Colon (tissue), 2 donors: ENCODE data around the gene VAC14.

Experiments used
- FAIRE-seq: peaks from 2 replicates; lab custom pipeline; 2012; peaks lifted over from hg19 to GRCh38; lab: Jason Lieb, UNC
- donor health status: control.
- donor health status: control.

The VAC14 gene

GRCh38 chr16:70760221-70760620 lies 40.7 kb downstream of the VAC14 start:
- no peak for FAIRE-seq

GRCh38 chr16:70759666-70760065 lies 41.3 kb downstream of the VAC14 start:
- FAIRE-seq: no peak

GRCh38 chr16:70758786-70759185 lies 42.2 kb downstream of the VAC14 start:
- FAIRE-seq: no peak

GRCh38 chr16:70757183-70757582 lies 43.8 kb downstream of the VAC14 start:
- FAIRE-seq: no peak

GRCh38 chr16:70756071-70756470 lies 44.9 kb downstream of the VAC14 start:
- no peak for FAIRE-seq

- no peak for FAIRE-seq
Observed at GRCh38 chr16:70754851-70755600, 45.9 kb downstream of the VAC14 start.

- no peak for FAIRE-seq
Observed at GRCh38 chr16:70754371-70754770, 46.6 kb downstream of the VAC14 start.

- no peak for FAIRE-seq
Observed at GRCh38 chr16:70753694-70754325, 47.1 kb downstream of the VAC14 start.

- no peak for FAIRE-seq
Observed at GRCh38 chr16:70753228-70753627, 47.7 kb downstream of the VAC14 start.

- FAIRE-seq: no peak
Observed at GRCh38 chr16:70752426-70752825, 48.5 kb downstream of the VAC14 start.

- FAIRE-seq: no peak
Observed at GRCh38 chr16:70751593-70751992, 49.4 kb downstream of the VAC14 start.

GRCh38 chr16:70750893-70751467 lies 50.0 kb downstream of the VAC14 start:
- no peak for FAIRE-seq

GRCh38 chr16:70749681-70750601 lies 51.0 kb downstream of the VAC14 start:
- FAIRE-seq: no peak

GRCh38 chr16:70749006-70749678 lies 51.8 kb downstream of the VAC14 start:
- FAIRE-seq: no peak

GRCh38 chr16:70747703-70748631 lies 53.0 kb downstream of the VAC14 start:
- FAIRE-seq: no peak

- FAIRE-seq: no peak
Observed at GRCh38 chr16:70746708-70747424, 54.1 kb downstream of the VAC14 start.

- no peak for FAIRE-seq
Observed at GRCh38 chr16:70746040-70746707, 54.8 kb downstream of the VAC14 start.

- FAIRE-seq: no peak
Observed at GRCh38 chr16:70745536-70746025, 55.4 kb downstream of the VAC14 start.

GRCh38 chr16:70744366-70744765 lies 56.6 kb downstream of the VAC14 start:
- FAIRE-seq: no peak
